Sigmoid colon (tissue), 7 donors: ENCODE measurements around the gene PLCG1. TPM values are rescaled to one million over a fixed set of nuclear protein-coding genes. Genes with fewer than 3 reads are reported as not detected.

Source experiments
- DNase-seq: peaks from one replicate; pipeline ENCODE4 v3.0.0-alpha.2; 2019
- H3K27ac ChIP-seq, 4 donors: fragments of 200-600 bp; sonication (generic); one replicate each; pipeline ENCODE4 v1.5.1; 2016 to 2019; ENCODE audit warnings: mild to moderate bottlenecking in 1 of 4
- H3K27me3 ChIP-seq, 3 donors: fragments of 200-600 bp; sonication (generic); one replicate each; pipeline ENCODE4 v1.5.1; 2019; ENCODE audit warnings: mild to moderate bottlenecking in 1 of 3
- H3K36me3 ChIP-seq, 4 donors: fragments of 200-600 bp; sonication (generic); one replicate each; pipeline ENCODE4 v1.5.1; 2016 to 2019
- H3K4me1 ChIP-seq, 4 donors: fragments of 200-600 bp; sonication (generic); one replicate each; pipeline ENCODE4 v1.5.1; 2017 to 2019
- H3K4me3 ChIP-seq, 4 donors: fragments of 200-600 bp; sonication (generic); one replicate each; pipeline ENCODE4 v1.5.1; 2017 to 2019; ENCODE audit warnings: mild to moderate bottlenecking in 2 of 4, moderate library complexity in 1 of 4
- H3K9me3 ChIP-seq, 4 donors: fragments of 200-600 bp in 3 of 4; sonication (generic) in 3 of 4; one replicate each; pipeline versions ENCODE4 v1.5.1 to v1.6.1; 2013 to 2019
- CTCF ChIP-seq, 4 experiments: fragments of 450-650 bp in 3 of 4; fragments of 200-600 bp in 1 of 4; IDR thresholded peaks; one replicate each; pipeline ENCODE4 v1.5.1; 2016 to 2019; ENCODE audit warnings: antibody characterized with exemption in 4 of 4, mild to moderate bottlenecking in 3 of 4, moderate library complexity in 2 of 4
- EP300 ChIP-seq, 4 donors: sonication (generic); formaldehyde crosslinking; IDR thresholded peaks; one replicate each; pipeline ENCODE4 v1.6.1; 2017; ENCODE audit warnings: antibody characterized with exemption in 4 of 4
- POLR2A ChIP-seq, 2 donors: fragments of 450-650 bp; IDR thresholded peaks; one replicate each; pipeline ENCODE4 v1.6.1; 2016; ENCODE audit warnings: antibody characterized with exemption in 2 of 2, mild to moderate bottlenecking in 2 of 2, moderate library complexity in 2 of 2
- POLR2AphosphoS5 ChIP-seq, 4 donors: sonication (generic); formaldehyde crosslinking; IDR thresholded peaks; one replicate each; pipeline ENCODE4 v1.6.1; 2017; ENCODE audit warnings: antibody characterized with exemption in 4 of 4
- WGBS, 2 donors: extraction: QIAGEN DNeasy Blood & Tissue Kit; methylation state at CpG; one replicate each; pipeline ENCODE4 v1.1.7; 2013; 5-methylcytosine and 5-hydroxymethylcytosine counted together
- intact Hi-C: fragments of 100-400 bp; cut with DNase I; formaldehyde crosslinking; loops from one replicate; pipeline ENCODE4 v1.15.1; 2023
- polyA plus RNA-seq, 3 donors: library from polyadenylated mRNA; stranded (reverse); fragments of 200-250 nt; gene quantifications; one replicate each; pipeline ENCODE4 v1.2.3, GENCODE V29; 2013
- total RNA-seq, 4 donors: library from RNA; depleted of rRNA; stranded (reverse); fragments of >200 nt; gene quantifications; one replicate each; pipeline ENCODE4 v1.1.0, GENCODE V29; 2016
- donor health status: healthy with polysubstance abuse.
- donor health status: Bipolar disorder and iron deficiency.
- donor health status: healthy.

PLCG1 gene
- total and polyA plus RNA-seq, 7 donors = 9.9 to 152 (median 55.1) TPM

GRCh38 chr20:41147767-41148191 is 10.4 kb downstream of the PLCG1 start:
- intact Hi-C loops = no loop called here
- H3K27me3 ChIP-seq = no peaks in the 10 kb centered on the region
- peak overlapping the region in 1 of 4 donors; percentile 67 for H3K27ac ChIP-seq
- DNase-seq = no peak
- TF ChIP-seq POLR2A (IDR thresholded peaks at IDR 0.05) (no peak), EP300 (IDR thresholded peaks at IDR 0.05) (no peak), POLR2AphosphoS5 (IDR thresholded peaks at IDR 0.05) (no peak), CTCF (IDR thresholded peaks at IDR 0.05) (no peak)
- peaks cover 0 to 67% (median 37%) of the 10 kb centered on the region in 4 donors for H3K4me1 ChIP-seq
- H3K9me3 ChIP-seq = no peaks in the 10 kb centered on the region
- H3K36me3 ChIP-seq = no peaks in the 10 kb centered on the region
- H3K4me3 ChIP-seq = no peak overlapping the region
- 81 to 89% methylated on average over 8 of the region's 8 CpGs for WGBS, 2 donors

GRCh38 chr20:41148942-41149341 is 11.6 kb downstream of the PLCG1 start:
- no peak for TF ChIP-seq POLR2A (IDR thresholded peaks at IDR 0.05)
- no peak for TF ChIP-seq POLR2AphosphoS5 (IDR thresholded peaks at IDR 0.05)
- no peak for TF ChIP-seq CTCF (IDR thresholded peaks at IDR 0.05)
- no peak for TF ChIP-seq EP300 (IDR thresholded peaks at IDR 0.05)
- 81 to 88% methylated on average over 5 of the region's 5 CpGs for WGBS, 2 donors
- no peak for DNase-seq
- no peaks in the 10 kb centered on the region for H3K9me3 ChIP-seq
- intact Hi-C loops = no loop called here
- no peaks in the 10 kb centered on the region for H3K36me3 ChIP-seq
- no peak overlapping the region for H3K27ac ChIP-seq
- H3K27me3 ChIP-seq = no peaks in the 10 kb centered on the region
- peaks cover 0 to 69% (median 37%) of the 10 kb centered on the region in 4 donors for H3K4me1 ChIP-seq
- H3K4me3 ChIP-seq = no peak overlapping the region

GRCh38 chr20:41150664-41151063 is 13.3 kb downstream of the PLCG1 start:
- Histone ChIP-seq H3K4me1 (peaks cover 0 to 76% (median 40%) of the 10 kb centered on the region in 4 donors), H3K27me3 (no peaks in the 10 kb centered on the region), H3K4me3 (no peak overlapping the region), H3K27ac (peak overlapping the region in 1 of 4 donors; percentile 42), H3K9me3 (no peaks in the 10 kb centered on the region), H3K36me3 (no peaks in the 10 kb centered on the region)
- DNase-seq = no peak
- TF ChIP-seq CTCF (IDR thresholded peaks at IDR 0.05) = no peak
- TF ChIP-seq POLR2AphosphoS5 (IDR thresholded peaks at IDR 0.05) = peak in 1 of 4 donors; percentile 26
- 40 to 69% methylated on average over 3 of the region's 3 CpGs for WGBS, 2 donors
- intact Hi-C loops = no loop called here

- no peak for DNase-seq
- 94 to 95% methylated on average over 5 of the region's 5 CpGs for WGBS, 2 donors
- H3K4me3 ChIP-seq = no peak overlapping the region
- no peaks in the 10 kb centered on the region for H3K36me3 ChIP-seq
- TF ChIP-seq POLR2AphosphoS5 (IDR thresholded peaks at IDR 0.05) (no peak), CTCF (IDR thresholded peaks at IDR 0.05) (no peak), POLR2A (IDR thresholded peaks at IDR 0.05) (no peak), EP300 (IDR thresholded peaks at IDR 0.05) (no peak)
- no peaks in the 10 kb centered on the region for H3K9me3 ChIP-seq
- peak overlapping the region in 1 of 4 donors; percentile 42 for H3K27ac ChIP-seq
- peaks cover 0 to 76% (median 35%) of the 10 kb centered on the region in 4 donors for H3K4me1 ChIP-seq
- intact Hi-C loops = no loop called here
- no peaks in the 10 kb centered on the region for H3K27me3 ChIP-seq
Observed at GRCh38 chr20:41151134-41151869, 14.0 kb downstream of the PLCG1 start.
